Heart left ventricle (tissue), 13 donors: Measurements from ENCODE around the gene ZNF578.
"Not testable (repeated sequence)": the region's sequence is repeated elsewhere in the genome, so short reads cannot be mapped to it uniquely, and the experiment has no call there.

ENCODE experiments used
- POLR2A ChIP-seq, 2 donors: fragments of 450-650 bp; IDR thresholded peaks; one replicate each; pipeline ENCODE4 v1.6.1; 2017; ENCODE audit warnings: antibody characterized with exemption in 2 of 2, mild to moderate bottlenecking in 2 of 2, moderate library complexity in 2 of 2
- TF ChIP-seq, protein P1 (sequence below), 12 donors: fragments of 200-600 bp; sonication (generic) in 4 of 12; IDR thresholded peaks; one replicate each; pipeline versions ENCODE4 v1.5.0 to v1.8.0; 2018 to 2022; ENCODE audit warnings: antibody characterized with exemption in 12 of 12, mild to moderate bottlenecking in 5 of 12
- donor health status: ischemic (EF 13 %, LVEDD 7.1; RV severe dilation, severe dysfunction).
- donor health status: DM: no; HTN: yes; CAD: no.
- donor health status: DM: no; HTN: no; CAD: no.
- donor health status: ischemic (EF 25% LVEDD 6.9; RV normal size, moderate dysfunction).
- donor health status: ischemic (EF 25% LVEDD 5.7; RV mildly dilated, moderate dysfunction).
- donor health status: ischemic (EF 35%, LVEDD 5.7; RV mildly dilated, moderate dysfunction).
- donor health status: nonischemic (EF 11% LVEDD 7.7; RV severe dilation, severe dysfunction).
- donor health status: DM: yes; HTN: yes; CAD: no.
- donor health status: PGD.
- donor health status: ischemic (EF 29% LVEDD 5.4; RV normal size, mild dysfunction).
- donor health status: nonischemic (EF 23%, LVEDD 6.1; RV moderate dilation, normal function).

- TF ChIP-seq, protein P1, sequence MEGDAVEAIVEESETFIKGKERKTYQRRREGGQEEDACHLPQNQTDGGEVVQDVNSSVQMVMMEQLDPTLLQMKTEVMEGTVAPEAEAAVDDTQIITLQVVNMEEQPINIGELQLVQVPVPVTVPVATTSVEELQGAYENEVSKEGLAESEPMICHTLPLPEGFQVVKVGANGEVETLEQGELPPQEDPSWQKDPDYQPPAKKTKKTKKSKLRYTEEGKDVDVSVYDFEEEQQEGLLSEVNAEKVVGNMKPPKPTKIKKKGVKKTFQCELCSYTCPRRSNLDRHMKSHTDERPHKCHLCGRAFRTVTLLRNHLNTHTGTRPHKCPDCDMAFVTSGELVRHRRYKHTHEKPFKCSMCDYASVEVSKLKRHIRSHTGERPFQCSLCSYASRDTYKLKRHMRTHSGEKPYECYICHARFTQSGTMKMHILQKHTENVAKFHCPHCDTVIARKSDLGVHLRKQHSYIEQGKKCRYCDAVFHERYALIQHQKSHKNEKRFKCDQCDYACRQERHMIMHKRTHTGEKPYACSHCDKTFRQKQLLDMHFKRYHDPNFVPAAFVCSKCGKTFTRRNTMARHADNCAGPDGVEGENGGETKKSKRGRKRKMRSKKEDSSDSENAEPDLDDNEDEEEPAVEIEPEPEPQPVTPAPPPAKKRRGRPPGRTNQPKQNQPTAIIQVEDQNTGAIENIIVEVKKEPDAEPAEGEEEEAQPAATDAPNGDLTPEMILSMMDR (IDR thresholded peaks at IDR 0.05), result not testable (repeated sequence)
- not testable (repeated sequence) for TF ChIP-seq POLR2A (IDR thresholded peaks at IDR 0.05)
Measured at GRCh38 chr19:52500991-52501390, 47.6 kb downstream of the ZNF578 start.
